WI38 (cell line): ENCODE data around the gene TFDP3.

Experiments used
- H3K4me3 ChIP-seq: 2 replicates; pipeline ENCODE4 v1.5.1; 2011; ENCODE audit warnings: low read depth, mild to moderate bottlenecking, control low read depth, low read length
- TF ChIP-seq, protein P1 (sequence below): IDR thresholded peaks from 2 replicates; pipeline ENCODE4 v1.5.1; 2012; ENCODE audit warnings: low read depth, mild to moderate bottlenecking, control low read depth, low read length

TFDP3 gene, protein sequence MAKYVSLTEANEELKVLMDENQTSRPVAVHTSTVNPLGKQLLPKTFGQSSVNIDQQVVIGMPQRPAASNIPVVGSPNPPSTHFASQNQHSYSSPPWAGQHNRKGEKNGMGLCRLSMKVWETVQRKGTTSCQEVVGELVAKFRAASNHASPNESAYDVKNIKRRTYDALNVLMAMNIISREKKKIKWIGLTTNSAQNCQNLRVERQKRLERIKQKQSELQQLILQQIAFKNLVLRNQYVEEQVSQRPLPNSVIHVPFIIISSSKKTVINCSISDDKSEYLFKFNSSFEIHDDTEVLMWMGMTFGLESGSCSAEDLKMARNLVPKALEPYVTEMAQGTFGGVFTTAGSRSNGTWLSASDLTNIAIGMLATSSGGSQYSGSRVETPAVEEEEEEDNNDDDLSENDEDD

DNA sequence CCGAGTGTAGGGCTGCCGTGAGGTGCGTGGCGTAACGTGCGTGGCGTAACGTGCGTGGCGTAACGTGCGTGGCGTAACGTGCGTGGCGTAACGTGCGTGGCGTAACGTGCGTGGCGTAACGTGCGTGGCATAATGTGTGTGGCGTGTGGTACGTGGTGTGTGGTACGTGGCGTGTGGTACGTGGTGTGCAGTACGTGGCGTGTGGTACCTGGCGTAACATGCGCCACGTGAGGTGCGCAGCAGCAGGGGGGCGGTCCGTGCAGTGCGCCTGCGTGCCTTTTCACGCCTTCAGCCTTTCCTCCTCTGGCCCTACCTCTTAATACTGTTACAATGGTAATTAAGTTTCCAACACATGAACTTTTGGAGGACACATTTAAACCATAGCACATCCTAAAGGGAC is at the start of gene TFDP3:
Gene TFDP3, minus strand, starts transcription at position 26 of the 400 bp plus-strand sequence. CDS start 95 bp downstream, outside the sequence.
- TF ChIP-seq, protein P1, sequence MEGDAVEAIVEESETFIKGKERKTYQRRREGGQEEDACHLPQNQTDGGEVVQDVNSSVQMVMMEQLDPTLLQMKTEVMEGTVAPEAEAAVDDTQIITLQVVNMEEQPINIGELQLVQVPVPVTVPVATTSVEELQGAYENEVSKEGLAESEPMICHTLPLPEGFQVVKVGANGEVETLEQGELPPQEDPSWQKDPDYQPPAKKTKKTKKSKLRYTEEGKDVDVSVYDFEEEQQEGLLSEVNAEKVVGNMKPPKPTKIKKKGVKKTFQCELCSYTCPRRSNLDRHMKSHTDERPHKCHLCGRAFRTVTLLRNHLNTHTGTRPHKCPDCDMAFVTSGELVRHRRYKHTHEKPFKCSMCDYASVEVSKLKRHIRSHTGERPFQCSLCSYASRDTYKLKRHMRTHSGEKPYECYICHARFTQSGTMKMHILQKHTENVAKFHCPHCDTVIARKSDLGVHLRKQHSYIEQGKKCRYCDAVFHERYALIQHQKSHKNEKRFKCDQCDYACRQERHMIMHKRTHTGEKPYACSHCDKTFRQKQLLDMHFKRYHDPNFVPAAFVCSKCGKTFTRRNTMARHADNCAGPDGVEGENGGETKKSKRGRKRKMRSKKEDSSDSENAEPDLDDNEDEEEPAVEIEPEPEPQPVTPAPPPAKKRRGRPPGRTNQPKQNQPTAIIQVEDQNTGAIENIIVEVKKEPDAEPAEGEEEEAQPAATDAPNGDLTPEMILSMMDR = no peak
- H3K4me3 ChIP-seq = no peak within 1 kb of the TSS

DNA sequence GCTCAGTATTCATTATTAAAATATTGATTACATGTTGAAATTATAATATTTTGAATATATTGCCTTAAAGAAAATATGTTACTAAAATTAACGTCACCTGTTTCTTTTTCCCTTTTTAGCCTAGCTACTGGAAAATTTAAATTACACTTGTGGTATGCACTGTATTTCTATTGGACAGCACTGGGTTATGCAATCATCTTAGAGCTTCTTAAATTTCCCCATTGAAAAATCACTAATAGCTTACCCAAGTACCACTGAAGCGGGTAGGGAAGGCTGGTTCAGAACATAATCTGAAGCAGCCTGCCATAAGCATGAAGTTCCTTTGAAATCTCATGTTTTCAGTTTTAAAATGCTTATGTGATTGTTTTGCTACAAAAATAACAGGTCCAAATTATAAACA is 49.5 kb upstream of the TFDP3 start:
- H3K4me3 ChIP-seq = no peak overlapping the region
- TF ChIP-seq, protein P1 = no peak

DNA sequence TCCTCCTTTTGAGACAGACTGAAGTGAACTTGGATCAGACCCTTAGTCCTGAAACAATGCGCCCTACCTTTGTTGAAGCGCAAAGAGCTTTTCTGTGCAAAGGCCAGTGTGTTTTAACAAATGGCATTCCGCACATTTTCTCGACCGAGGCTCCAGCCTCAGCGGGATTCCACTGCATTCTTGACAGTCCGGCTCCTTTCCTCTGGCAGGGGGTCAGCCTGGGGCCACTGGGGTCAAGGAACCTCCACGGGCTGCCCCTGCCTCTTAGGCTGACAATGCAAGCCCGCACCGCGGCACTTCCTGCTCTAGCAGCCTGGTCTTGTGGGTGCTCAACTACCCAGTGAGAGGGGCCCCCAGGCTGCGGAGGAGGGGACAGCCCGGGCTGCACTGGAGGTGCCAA is 47.2 kb upstream of the TFDP3 start:
- TF ChIP-seq, protein P1 = no peak
- H3K4me3 ChIP-seq = no peak overlapping the region

DNA sequence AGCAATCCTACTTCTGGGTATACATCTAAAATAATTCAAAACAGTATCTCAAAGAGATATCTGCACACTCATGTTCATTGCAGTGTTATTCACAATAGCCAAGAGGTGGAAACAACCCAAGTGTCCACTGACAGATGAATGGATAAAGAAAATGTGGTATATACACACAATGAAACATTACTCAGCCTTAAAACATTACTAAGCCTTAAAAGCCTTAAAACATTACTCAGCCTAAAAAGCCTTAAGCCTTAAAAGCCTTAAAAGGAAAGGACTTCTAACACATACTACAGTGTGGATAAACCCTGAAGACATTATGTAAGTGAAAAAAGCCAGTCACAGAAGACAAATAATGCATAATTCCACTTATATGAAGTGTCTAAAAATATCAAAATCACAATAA is 40.3 kb upstream of the TFDP3 start:
- TF ChIP-seq, protein P1 = no peak
- no peak overlapping the region for H3K4me3 ChIP-seq

DNA sequence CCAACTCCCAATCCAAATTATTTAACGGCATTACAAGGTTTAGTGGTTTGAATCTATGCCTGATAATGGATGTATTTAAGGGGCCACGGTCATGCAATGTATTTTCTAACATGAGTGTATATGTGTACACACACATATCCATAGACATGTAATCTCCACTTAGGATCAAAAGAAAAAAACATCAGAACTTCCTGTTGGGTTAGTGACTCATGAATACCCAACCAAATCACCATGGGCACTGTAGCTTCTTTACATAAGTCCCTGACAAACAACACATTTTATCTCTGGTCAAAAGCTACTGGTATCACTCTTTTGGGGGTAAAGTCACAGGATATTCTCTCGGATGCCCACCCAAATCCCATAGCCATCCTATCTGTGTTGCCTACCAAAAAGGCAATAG is 36.5 kb upstream of the TFDP3 start:
- H3K4me3 ChIP-seq = no peak overlapping the region
- TF ChIP-seq, protein P1 = no peak

DNA sequence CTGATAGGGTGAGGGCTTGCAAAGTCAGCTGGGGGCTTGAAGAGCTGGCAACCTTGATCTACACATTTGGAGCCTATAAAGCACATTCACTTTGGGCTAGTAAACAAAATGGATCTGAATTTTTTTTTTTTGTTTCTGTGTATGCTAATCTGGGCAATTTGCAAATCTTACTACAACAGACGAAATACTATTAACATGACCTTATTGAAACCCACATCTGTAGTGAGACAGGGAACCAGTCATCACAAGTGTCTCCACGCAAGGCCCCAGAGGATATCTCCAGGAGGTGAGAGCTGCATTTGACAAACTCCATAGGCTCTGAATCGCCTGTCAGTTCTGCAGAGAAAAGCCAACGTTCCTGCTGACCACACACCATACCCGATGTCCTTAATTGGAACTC is 33.0 kb upstream of the TFDP3 start:
- TF ChIP-seq, protein P1 = no peak
- H3K4me3 ChIP-seq = no peak overlapping the region
